ENCODE results near the gene CC2D1A.

CC2D1A gene

DNA sequence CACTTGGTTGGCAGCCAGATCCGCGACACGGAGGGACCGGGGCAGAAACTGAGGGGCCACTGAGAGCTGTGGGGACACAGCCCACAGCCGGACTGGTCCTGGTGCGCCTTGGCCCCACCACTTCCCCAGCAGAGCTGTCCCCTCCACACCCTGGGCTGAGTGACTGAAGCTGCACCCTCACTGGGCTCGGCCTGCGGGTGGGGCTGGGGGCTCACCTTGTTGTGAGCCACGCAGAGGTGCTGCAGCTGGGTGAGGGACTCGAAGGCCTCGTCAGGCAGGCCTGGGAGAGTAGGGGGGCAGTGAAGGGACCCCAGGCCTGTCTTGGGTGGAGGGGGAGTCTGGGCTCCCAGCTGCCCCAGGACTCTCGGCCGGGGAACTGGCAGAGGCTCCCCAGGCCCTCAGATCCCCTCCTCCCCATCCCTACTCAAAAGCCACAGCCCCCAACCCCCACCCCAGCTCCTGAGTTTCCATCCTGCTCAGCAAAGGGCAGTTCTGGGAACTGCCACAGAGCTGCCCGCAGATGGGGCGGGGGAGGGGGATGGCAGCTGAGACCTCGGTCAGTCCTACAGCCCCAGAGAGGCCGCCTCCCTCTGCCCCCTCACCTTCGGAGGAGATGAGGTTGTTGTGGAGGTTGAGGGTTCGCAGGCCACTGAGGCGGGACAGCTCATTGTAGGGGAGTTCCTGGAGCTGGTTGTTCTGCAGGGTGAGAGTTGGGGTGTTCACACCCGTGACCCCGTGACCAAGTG, 29.9 kb downstream of the CC2D1A start:
- no peak for DNase-seq

DNA sequence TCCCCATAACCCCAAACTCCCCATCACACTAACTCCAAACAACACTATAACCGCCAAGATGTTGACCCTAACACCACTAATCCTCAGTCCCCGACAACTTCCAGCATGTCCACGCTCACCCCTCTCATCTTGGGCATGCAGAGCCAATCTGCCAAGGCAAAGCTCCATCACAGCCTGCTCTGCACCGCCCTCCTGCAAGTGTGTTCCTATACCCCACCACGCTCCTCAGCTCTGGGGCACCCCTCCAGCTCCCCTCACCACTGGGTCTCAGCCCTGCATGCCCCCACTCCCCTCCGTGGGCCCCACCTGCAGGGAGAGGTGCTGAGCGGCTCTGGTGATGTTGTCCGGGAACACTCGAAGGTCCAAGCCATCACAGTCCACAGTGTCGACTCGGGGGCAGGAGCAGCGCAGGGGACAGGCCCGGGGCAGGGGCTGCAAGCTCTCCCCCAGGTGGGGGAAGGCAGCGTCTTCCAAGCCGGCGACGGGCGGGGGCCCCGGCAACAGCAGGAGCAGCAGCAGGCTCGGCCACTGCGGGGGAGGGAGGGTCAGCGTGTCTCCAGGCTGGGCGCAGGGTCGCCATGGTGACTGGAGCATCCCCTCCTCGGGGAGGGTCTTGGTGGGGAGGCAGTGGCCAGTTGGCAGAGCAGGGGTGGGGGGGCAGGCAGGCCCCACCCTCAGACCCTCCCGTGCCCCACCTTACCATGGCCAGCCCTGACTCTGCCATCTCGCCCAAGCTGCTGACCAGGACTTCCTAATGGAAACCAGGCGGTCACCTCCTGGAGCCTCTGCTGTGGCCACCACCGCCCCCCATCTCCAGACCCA, 31.7 kb downstream of the CC2D1A start:
- DNase-seq, result peak in 1 of 56 donors; percentile 24

DNA sequence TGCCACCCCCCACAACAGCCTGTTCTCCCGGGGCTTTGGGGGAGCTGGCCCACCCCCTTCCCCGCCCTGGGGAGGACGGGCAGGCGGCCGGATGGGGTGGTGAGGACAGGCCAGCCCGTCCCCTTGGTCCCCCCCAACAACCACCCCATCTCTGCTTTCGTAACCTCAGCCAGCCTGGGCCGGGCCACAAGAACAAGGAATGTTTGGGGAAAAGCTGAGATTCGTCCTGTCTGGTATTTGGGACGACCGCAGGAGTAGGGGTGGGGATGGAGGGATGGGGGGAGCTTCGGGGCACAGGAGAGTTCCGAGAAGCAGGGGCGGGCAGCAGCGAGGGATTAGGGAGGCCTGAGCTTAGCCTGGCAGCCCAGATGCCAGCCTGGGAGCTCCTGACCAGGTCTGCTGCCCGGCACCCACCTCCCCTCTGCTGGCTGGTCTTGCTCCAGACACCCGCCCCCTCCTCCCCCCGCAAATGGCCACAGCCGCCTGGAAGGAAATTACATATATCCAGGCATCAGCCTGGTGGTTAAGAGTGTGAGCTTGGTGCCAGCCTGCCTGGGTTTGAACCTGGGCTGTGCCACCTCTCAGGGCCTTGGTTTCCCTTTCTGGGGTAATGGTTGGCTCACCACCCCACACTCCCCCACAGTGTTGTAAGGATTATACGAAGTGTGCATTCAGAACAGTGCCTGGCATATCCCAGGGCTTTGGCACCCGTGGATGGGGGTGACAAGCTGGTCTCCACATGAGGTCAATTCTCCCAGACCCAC, 32.5 kb downstream of the CC2D1A start, which contains the start of gene PODNL1:
Gene PODNL1 (minus strand): TSS at position 117 of the 764 bp plus-strand sequence. CDS start 236 bp downstream, outside the sequence.
- DNase-seq, result peak in 5 of 56 donors; percentile 0 to 37 (median 14)

DNA sequence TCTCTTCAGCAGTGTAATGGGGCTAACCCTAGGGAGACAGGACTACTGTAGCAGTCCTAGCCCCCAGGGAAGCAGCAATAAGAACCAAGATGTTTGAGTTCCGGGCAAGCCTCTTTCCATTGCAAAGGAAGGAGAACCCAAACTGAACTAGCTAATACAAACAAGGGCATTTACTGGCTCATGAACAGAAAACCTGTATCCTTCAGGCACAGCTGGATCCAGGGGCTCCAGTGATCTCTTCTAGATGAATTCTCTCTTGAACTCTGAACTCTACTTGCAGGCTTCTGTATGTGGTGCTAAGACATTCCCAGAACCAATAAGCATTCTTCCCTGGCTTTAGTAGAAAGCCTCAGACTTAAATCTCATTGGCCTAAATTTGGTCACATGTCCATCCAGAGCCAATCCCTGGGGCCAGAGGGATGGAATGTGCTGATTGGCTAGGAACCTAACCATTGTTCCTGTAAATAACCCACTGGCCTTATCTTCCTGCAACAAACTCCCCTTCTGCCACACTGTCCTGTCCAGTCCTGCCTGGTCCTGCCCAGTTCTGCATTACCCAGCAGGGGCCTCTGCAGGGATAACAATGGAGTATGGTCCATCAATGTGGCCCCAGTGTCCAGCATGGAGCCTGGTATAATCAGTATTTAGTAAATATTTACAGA, 36.2 kb downstream of the CC2D1A start:
- DNase-seq, result no peak

DNA sequence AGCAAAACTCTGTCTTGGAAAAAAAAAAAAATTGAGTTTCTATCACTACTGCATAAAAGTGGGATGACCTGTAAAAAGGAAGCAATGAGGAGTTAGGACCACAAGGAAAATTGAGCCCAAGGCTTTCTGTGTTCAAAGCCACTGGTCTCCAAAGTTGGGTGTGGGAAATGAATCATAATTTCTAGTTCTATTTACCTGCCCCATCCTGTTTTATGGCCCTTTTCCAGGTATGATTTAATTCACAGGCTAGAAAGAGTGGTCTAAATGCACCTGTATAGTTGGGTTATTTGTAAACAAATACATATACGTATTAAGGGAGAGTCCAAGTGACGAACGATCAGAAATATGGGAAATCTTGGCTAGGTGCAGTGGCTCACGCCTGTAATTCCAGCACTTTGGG, 40.4 kb downstream of the CC2D1A start:
- DNase-seq, result no peak

DNA sequence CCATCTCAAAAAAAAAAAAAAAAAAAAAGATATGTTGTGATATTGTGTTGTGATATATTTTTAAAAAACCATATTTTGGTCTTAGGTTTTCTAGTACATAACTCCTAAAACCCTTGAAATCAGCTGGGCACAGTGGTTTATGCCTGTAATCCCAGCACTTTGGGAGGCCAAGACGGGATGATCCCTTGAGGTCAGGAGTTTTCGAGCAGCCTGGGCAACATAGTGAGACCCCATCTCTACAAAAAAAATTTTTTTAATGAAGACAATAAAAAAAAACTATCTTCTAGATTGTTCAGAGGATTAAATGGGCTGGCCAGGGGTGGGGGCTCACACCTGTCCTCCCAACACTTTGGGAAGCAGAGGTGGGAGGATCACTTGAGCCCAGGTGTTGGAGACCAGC, 45.0 kb downstream of the CC2D1A start:
- DNase-seq, result no peak

DNA sequence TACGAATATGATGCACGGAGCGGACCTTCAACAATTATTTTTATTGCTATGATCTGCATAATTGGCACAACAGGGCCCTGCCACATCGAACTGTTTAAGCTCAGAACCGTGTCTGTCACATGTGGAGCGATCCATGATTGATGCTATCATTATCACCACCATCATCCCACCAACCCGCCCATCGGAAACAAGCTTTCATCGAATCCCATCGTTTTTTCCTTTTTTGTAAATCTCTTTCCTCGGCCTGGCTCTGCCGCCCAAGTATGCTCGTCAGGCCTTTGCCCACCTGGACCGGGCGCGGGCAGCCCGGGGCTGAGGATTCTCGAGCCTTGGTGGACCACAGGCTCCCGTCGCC, 45.8 kb downstream of the CC2D1A start:
- DNase-seq, result no peak

DNA sequence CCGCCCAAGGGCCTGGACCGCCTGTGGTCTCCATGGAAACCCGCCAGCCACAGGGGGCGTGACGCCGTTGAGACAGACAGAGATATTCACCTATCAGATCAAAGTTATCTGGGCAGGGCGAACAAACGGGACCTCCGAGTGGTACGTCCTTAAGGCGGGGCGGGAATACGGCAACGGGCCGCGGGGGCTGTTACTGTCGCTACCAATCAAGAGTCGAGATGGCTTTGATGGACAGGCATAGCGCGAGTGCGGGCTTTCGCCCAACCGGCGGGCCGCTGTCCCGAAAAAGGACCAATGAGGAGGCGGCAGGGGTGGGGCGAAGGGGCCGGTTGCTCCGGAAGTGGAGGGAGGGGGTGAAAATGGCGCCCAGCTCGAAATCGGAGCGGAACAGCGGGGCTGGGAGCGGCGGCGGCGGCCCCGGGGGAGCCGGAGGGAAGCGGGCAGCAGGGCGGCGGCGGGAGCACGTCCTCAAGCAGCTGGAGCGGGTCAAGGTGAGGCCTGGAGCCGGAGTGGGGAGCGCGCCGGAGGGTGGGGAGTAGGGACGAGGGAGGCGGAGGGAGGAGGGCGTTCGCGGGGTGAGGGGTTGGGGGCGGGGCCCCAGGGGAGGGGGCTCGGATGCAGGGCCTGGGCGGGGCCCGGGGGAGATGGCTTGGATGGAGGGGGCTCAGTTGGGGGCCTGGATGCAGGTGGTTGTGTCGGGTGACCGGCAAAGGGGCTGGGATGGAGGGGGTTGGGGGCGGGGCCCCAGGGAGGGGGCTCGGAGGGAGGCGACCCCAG, 46.3 kb downstream of the CC2D1A start, which contains the start of gene DCAF15:
Gene DCAF15 (plus strand): TSS at position 356 of the 777 bp plus-strand sequence. CDS start 4 bp downstream, at position 360.
- peak; percentile 92 to 100 (median 99) for DNase-seq

DNA sequence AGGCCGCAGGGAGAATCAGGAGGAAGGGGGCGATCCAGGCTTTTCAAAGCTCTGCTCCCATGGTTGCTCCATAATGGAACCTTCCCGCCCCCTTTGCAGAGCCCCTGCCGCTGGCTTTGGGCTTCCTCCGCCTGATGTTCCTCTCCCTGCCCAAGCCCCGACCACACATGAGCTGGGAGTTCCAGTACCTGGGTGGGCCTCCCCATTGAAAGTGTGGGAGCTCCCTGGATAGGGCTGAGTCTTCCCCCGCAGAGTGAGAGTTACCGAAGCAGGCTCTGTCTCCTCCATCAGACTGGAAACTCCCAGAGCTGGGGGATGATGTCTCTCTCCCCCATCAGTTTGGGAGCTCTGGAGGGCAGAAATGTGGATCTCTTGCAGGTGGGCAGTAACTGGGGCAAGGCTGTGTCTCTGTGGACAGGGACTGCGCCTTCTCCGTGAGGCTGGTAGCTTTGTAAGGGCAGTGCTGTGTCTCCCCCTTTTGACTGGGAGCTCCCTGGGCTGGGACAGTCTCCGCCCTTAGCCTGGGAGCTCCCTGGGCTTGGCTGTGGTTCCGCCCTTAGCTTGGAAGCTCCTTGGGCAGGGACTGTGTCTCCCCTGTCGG, 47.0 kb downstream of the CC2D1A start:
- DNase-seq, result peak in 12 of 56 donors; percentile 7 to 42 (median 28)

DNA sequence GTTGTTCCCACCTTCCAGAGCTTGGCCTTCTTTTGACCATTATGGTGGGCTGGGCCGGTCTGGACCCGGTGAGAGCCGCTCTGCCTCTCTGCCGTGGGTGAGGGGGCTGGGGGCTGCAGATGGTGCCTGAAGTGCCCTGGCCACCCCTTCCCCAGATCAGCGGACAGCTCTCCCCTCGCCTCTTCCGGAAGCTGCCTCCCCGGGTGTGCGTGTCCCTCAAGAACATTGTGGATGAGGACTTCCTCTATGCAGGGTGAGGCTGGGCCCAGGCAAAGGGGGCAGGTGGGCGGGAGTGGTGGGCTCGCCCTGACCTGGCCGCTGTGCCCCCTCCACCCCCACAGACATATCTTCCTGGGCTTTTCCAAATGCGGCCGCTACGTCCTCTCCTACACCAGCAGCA, 48.2 kb downstream of the CC2D1A start:
- no peak for DNase-seq

DNA sequence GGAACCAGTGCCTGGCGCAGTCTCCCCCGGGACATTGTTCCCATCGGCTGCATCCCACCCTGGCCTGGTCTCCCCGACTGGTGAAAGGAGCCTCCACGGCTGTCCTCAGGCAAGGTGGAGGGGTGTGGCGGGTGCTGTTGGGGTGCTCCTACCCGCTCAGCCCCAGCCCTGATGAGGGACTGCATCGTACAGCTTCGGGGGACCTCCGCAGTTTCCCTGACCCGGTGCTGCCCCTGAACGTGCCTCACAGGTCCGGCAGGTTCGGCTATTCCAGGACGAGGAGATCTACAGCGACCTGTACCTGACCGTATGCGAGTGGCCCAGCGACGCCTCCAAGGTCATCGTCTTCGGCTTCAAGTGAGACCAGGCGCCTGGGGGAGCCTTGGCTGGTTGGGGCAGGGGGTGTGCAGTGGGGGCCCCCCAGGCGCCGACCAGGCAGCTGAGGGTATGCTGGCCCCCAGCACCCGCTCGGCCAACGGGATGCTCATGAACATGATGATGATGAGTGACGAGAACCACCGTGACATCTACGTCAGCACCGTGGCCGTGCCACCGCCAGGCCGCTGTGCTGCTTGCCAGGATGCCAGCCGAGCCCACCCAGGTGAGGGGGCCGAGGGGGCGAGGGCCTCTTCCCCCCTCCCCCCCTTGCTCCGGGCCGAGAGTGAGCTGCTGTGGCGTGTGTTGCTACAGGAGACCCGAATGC, 49.8 kb downstream of the CC2D1A start:
- DNase-seq, result no peak

DNA sequence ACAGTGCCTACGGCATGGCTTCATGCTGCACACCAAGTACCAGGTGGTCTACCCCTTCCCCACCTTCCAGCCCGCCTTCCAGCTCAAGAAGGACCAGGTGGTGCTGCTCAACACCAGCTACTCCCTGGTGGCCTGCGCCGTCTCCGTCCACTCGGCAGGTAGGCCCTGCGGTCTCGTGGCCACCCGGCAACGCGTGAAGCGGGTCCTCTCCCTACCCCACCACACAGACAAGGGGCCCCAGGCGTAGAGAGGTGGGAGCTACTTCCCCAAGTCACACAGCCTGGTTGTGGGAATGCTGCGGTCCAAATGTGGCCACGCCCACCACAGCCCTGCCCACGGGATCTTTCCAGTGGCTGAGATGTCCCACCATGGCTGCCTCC, 50.4 kb downstream of the CC2D1A start:
- no peak for DNase-seq

DNA sequence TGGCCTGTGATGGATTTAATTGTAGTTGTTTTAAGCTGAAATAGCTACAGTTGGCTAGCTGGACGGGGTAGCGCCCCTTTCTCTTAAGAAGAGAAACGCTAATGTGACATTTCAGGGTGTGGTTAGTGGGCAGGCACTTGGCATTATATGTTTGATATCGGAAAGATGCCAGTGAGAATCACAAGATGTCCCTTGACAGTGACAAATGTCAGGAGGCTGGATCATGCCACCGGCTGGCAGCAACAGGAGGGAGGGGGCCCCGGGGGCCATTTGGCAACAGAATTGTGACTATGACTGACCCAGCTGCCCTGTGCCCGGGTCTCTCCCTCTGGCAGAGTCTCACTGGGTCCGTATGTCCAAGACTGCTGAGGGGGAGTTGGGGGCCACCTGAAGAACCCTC, 51.0 kb downstream of the CC2D1A start:
- no peak for DNase-seq

DNA sequence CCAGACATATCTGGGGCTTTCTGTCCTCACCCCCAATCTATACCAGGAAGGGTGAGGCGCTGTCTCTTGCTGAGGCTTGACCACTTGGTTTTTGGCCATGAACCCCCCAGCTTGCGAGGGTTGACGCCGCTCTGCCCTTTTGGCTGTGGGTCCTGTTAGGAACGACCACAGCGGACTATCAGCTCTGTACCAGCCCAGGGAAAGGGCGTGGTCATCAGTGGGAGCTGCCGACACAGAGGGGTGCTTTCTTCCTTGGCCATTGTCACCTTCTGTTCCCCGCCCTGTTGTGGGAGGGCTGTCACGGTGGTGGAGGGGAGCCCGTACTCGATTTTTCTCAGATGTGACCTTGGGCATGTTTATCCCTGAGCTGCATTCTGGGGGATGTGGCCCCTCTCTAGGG, 52.0 kb downstream of the CC2D1A start:
- no peak for DNase-seq

DNA sequence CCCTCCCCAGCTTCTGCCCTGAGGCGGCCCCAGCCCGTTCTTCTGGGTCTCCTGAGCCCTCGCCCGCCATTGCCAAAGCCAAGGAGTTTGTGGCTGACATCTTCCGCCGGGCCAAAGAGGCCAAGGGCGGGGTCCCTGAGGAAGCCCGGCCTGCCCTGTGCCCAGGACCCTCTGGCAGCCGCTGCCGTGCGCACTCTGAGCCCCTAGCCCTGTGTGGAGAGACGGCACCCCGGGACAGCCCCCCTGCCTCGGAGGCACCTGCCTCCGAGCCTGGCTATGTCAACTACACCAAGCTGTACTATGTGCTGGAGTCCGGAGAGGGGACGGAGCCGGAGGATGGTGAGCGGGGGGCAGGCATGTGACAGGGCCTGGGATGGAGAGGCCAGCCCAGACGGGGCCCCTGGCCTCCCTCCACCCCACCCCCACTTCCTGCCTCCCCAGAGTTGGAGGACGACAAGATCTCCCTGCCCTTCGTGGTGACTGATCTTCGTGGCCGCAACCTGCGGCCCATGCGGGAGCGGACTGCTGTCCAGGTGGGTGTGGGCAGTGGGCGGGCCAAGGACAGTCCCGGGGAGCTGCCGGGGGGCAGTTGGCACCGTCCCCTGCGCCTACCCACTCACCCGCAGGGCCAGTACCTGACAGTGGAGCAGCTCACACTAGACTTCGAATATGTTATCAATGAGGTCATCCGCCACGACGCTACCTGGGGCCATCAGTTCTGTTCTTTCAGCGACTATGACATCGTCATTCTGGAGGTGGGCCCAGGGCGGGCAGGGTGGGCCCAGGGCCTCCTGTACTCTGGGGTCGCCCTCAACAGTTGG, 53.4 kb downstream of the CC2D1A start:
- no peak for DNase-seq

DNA sequence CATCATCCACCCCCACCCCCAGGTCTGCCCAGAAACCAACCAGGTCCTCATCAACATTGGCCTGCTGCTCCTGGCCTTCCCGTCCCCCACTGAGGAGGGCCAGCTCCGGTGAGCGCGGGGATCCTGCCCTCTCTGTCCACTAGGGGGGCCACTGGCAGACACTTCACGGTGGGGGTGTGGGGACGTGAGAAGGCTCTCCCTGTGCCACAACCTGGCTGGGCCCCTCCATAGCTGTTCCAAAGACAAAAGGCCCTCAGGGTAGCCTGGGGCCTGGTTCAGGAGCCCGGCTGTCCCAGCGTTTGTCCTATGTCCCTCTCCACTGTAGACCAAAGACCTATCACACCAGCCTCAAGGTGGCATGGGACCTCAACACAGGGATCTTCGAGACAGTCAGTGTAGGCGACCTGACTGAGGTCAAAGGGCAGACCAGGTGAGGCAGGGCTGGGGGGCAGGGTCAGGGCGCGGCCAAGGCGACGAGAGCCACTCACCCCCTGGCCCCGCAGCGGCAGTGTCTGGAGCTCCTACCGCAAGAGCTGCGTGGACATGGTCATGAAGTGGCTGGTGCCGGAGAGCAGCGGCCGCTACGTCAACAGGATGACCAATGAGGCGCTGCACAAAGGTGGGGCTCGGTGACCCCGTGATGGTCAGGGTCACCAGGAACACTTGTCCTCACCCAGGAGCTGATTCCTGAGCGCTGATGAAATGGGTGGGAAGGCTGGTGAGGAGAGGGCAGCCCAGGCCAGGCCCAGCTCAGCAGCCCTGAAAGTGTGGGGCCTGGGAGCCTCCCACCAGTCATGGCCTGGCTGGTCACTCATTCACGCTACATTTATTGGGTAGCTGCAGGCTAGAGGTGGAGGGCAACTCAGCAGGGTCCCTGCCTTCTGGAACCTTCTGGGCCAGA, 54.2 kb downstream of the CC2D1A start:
- no peak for DNase-seq
